ENCODE results near the gene GSTO2.

The GSTO2 gene

DNA sequence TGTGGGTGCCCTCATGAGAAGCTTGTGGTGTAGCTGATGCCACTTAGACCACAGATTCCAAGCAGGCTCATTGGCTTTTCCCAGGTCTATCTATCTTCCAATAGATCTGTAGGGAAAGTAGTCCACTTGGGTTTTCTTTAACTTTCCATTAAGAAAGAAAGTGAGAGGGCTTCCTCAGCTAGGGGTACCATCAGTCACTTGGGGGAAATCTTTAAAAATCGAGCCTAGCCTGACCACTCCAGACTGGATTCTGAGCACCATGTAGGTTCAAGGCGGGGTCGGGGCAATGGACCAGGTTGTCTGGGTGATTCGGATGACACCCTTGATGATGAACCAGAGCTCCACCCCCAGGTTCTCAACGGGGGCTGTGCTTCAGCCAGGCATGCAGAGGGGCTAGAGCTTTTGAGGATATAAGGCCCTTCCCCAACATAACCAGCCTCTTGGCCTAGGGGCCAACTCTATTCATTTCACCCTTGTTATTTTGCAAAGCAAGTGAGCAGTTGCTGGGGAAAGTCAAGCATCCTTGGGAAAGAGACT is 42.3 kb downstream of the GSTO2 start:
- no peak for DNase-seq

DNA sequence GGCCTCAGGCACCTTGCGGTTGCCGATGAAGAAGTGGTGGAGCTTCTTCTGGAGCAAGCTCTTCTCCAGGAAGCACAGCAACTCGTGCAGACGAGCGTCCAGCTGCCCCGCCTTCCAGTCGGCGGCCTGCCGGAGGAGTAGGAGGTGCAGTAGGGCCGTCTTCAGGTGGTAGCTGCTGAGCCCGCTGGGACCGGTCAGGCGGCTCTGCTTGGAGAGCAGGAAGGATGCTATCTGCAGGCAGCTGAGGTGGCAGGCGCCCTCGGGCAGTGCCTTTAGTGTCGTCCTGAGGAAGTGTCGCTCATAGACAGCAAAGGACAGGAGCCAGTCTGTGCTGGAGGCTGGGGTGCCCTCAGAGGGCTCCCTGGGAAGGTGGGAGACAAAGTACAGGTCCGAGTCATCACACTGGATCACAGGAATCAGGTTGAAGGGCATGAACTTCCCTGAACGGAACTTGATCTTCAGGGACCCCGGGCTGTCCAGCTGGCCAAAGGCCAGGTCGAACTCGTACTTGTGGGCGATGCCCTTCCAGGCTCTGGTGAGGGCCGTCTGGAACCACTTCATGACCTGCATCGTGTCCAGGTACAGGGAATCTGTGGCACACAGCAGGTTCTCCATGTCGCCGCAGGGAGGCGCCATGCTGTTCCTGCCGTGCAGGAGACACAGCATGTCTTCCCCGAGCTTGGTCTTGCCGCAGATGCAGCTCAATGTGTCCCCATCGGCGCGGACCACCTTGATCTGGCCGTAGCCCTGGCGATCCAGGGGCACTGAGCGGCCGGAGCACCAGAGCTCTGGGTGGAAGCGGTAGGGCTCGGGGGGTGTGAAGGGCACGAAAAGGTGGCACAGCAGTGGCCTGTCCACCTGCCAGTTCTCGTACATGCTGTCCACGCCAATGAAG is 45.9 kb downstream of the GSTO2 start:
- DNase-seq: no peak

- DNase-seq: no peak
Measured at GRCh38 chr10:104315486-104315921, 46.5 kb downstream of the GSTO2 start.

GRCh38 chr10:104316321-104317099 is 47.5 kb downstream of the GSTO2 start:
- DNase-seq: no peak

DNA sequence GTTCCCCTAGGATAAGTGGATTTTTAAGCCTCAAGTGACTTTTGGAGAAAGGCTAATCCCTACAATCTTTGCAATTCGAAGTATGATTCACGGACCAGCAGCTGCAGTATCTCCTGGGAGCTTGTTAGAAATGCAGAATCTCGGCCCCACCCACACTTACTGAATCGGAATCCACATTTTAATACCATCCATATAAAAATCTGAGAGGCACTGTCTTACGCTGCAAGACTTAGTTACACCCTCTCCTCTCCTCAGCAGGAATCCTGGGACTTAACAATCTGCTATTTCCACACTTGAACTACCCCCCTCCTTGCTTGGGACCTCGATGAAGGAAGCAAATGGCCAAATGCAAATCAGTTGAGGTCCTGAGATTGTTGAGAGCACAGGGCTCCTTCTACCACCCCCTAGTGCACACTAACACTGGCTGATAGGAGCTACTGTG is 48.3 kb downstream of the GSTO2 start:
- DNase-seq: no peak

GRCh38 chr10:104317726-104318299 is 48.8 kb downstream of the GSTO2 start:
- DNase-seq: no peak

GRCh38 chr10:104318326-104318725 is 49.3 kb downstream of the GSTO2 start:
- no peak for DNase-seq

- no peak for DNase-seq
Measured at GRCh38 chr10:104318810-104319741, 50.1 kb downstream of the GSTO2 start.

- no peak for DNase-seq
Measured at GRCh38 chr10:104321226-104321625, 52.2 kb downstream of the GSTO2 start.

DNA sequence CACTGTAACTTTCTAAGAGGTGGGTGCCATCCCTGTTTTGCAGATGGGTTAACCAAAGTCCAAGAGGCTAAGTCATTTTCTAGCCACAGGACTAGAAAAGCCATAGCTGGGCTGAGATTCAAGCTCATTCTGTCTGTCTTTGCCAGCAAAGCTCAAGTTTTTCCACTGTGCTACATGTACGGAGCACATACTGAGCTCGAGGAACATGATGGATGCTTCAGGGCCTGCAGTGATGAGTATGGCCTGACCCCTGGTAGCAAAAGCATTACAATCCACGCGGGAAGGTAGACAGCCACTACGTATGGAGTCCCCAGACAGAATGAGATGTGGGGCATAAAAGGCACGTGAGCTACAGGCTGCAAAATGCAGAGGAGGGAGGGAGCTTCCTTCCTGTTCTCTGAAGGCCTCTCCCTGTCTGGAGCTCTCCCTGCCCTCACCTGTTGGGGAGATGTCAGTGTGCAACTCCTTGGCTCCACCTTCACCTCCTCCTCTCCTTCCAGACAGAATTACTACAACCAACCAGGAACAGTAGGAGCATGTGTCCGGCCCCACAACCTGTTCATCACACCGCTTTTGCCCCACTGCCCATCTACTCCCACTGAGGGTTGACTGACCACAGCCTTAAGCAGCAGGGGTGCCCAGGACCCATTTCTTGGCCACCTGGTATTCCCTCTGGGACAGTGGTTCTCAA is 52.9 kb downstream of the GSTO2 start:
- DNase-seq: no peak

DNA sequence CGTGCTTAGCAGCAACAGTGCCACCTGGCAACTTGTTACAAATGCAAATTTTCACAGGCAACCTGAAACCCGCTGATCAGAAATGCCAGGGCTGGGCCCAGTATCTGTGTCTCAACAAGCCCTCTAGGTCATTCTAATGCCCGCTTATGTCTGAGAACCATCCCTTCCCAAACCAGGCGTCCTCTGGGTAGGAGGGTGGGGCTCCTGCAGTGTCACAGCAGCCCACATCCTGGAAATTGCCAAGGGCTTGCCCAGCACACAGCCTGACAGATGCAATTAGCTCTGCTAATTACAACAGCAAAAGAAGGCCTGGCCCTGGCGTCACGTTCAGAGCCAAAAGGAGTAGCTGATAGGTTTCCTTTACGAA is 53.4 kb downstream of the GSTO2 start:
- DNase-seq: no peak

DNA sequence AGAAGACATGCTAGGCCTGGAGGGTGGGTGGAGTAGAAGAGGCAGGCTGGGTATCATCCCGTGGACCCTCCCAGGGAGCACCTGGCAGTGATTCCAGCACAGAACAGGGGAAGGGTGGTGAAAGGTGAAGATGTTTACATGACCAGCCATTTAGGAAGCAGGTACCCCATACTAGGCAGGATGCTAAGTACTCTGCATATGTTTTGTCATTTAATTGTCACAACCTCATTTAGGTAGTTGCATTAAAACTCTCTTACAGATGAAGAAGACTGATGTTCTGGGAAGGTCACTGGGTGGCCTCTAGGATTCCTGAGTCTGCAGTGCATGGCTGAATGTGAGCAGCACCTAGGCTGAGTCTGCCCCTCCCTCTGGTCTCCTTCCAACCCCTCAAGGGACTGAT is 54.1 kb downstream of the GSTO2 start:
- no peak for DNase-seq

DNA sequence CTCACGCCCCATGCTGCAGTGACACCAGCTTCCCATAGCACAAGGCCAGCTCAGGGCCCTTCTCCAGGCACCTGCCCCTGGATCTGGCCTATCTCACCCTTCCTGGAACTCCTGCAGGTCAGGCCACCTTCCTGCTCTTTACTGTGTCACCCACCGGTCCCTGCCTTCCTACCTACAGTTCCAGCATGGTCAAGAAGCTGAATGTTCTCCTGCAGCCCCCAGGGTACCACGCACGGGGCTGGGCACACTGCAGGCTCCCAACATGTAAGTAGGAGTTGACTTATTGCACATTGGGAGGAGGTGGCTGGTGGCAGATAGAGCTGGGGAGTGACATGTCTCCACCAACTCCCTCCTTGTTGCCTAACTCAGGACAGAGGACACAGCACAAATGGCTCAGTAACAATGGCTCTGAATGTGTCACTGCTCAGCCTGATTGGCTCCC is 54.8 kb downstream of the GSTO2 start:
- no peak for DNase-seq

DNA sequence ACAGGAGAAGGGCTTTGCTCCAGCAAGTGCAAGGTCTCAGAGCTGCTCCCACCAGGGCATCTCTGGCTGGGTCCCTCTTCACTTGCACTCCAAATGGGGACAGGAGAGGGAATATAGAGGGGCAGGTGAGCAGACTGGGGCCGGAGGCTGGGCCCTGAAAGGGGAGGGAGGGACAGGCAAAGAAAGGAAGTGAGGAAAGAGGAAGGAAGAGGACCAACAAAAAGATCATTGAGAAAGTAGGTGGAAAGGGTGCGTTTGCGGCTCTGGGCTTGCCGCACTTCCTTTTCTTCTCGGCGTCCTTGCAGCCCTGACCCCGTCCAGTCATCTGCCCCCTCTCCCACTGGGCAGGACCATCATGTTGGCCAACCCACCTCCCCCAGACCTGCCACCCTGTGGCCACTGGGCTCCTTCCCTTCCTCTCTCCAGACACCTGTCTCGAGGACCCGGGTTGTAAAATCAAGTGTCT is 55.3 kb downstream of the GSTO2 start:
- DNase-seq: no peak

- DNase-seq: no peak
Measured at GRCh38 chr10:104324931-104325330, 55.9 kb downstream of the GSTO2 start.

GRCh38 chr10:104325436-104326435 is 56.8 kb downstream of the GSTO2 start:
- no peak for DNase-seq

DNA sequence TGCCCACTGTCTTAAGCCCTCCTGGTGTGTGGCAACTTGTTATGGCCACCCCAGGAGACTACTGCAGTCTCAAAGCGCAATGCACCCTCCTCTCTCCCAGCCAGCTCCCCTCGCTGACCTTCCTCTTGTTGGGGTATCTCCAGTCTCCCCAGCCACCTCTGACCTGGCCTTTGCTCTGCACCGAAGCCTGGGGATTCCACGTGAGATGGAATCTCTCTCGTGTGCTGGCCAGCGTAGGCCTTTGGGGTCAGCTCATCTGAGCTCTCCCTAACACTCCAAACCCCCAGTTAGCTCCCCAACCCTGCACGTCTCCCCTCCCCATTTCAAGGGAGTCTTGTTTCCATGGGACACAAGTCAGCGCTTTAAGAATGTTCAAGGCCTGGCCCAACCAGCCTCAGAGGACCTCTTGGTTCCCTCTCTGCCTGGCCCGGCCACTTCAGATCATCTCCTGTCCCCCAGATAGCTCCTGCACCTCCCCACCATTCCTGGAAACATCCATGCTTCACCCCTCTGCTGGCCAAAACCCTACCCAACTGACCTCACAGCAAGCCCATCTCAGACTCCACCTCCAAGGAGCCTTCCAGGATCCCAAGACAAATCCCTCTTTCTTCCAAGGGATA is 58.1 kb downstream of the GSTO2 start:
- no peak for DNase-seq

DNA sequence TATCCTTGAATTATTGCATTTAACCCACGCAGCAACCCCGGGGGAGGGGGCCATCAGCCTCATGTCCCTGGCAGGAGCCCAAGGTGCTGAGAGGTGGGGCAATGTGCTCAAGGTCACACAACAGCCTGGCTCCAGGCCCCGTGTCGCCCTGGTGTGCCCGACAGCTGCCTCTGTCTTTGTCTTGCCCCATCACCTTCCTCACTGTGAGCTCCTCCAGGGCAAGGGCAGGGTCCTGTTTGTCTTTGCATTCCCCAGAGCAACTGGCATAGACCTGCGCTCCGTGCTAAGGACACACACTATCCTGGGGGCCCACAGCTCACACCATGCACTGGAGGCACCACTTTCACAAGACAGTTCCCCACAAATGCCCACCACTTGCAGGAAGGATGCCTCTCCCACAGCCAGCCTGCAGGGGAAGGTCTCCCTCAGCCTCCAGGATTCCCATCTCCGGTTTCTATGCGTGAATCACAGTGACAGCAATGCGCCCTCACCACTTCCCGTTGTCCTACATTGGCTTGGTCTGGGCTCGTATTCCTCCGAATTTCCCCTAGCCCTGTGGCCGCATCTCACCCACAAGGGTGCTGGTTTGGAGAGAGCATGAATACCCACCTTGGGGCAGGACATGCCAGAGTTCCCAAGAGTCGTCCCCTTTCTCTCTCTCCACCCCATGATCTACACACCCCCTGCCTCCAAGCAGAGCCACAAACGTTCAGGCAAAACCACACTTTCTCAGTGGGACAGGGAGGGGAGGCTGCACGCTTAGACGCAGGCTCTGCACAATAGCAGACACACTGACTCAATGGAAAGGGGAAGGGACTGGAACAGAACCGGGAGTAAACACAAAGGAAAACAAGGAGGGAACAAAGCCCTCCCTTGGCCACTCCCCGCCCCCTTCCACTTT is 59.0 kb downstream of the GSTO2 start:
- DNase-seq: no peak

DNA sequence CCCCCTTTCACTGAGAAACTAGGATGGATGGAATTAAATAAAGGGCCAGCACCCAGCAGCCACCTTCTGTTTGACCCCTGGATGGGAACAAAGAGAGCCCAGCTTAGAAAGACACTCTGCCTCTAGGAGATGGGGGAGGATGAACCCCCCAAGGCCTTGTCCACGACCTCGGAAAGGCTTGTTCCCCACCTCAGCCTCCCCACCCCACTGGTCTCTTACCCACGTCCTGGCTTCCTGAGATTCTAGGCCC is 59.6 kb downstream of the GSTO2 start:
- DNase-seq: no peak

All from activated CD4-positive, alpha-beta T cell treated with anti-CD3 and anti-CD28 coated beads for 4 hours (primary cell).